ENCODE results near the gene AK8.

The AK8 gene

GRCh38 chr9:132857616-132858342 lies 20.3 kb downstream of the AK8 start:
- no peak for DNase-seq

GRCh38 chr9:132857031-132857430 lies 21.1 kb downstream of the AK8 start:
- no peak for DNase-seq

GRCh38 chr9:132855904-132856303 lies 22.2 kb downstream of the AK8 start:
- DNase-seq: no peak

GRCh38 chr9:132854832-132855231 lies 23.3 kb downstream of the AK8 start:
- no peak for DNase-seq

GRCh38 chr9:132853482-132853881 lies 24.6 kb downstream of the AK8 start:
- DNase-seq: no peak

- no peak for DNase-seq
Observed at GRCh38 chr9:132849185-132849706, 28.8 kb downstream of the AK8 start.

- no peak for DNase-seq
Observed at GRCh38 chr9:132846918-132847515, 31.1 kb downstream of the AK8 start.

GRCh38 chr9:132846109-132846917 lies 31.8 kb downstream of the AK8 start:
- DNase-seq: no peak

GRCh38 chr9:132842124-132843044 lies 35.7 kb downstream of the AK8 start:
- no peak for DNase-seq

GRCh38 chr9:132840980-132841379 lies 37.1 kb downstream of the AK8 start:
- DNase-seq: no peak

- no peak for DNase-seq
Observed at GRCh38 chr9:132838291-132838690, 39.8 kb downstream of the AK8 start.

GRCh38 chr9:132837501-132838286 lies 40.4 kb downstream of the AK8 start:
- DNase-seq: no peak

- DNase-seq: no peak
Observed at GRCh38 chr9:132834343-132834742, 43.7 kb downstream of the AK8 start.

- DNase-seq: no peak
Observed at GRCh38 chr9:132833550-132834121, 44.4 kb downstream of the AK8 start.

- no peak for DNase-seq
Observed at GRCh38 chr9:132832171-132832881, 45.8 kb downstream of the AK8 start.

GRCh38 chr9:132828201-132828770 lies 49.8 kb downstream of the AK8 start:
- DNase-seq: no peak

GRCh38 chr9:132827366-132827765 lies 50.7 kb downstream of the AK8 start:
- DNase-seq: no peak

GRCh38 chr9:132826621-132827365 lies 51.3 kb downstream of the AK8 start:
- no peak for DNase-seq

GRCh38 chr9:132826131-132826530 lies 52.0 kb downstream of the AK8 start:
- no peak for DNase-seq

GRCh38 chr9:132825430-132825829 lies 52.7 kb downstream of the AK8 start:
- no peak for DNase-seq

Data from activated CD4-positive, alpha-beta T cell treated with anti-CD3 and anti-CD28 coated beads for 4 hours (primary cell).